ENCODE measurements around the gene ERRFI1. TPM values are rescaled to one million over a fixed set of nuclear protein-coding genes. Genes with fewer than 3 reads are reported as not detected.

ERRFI1 gene, protein sequence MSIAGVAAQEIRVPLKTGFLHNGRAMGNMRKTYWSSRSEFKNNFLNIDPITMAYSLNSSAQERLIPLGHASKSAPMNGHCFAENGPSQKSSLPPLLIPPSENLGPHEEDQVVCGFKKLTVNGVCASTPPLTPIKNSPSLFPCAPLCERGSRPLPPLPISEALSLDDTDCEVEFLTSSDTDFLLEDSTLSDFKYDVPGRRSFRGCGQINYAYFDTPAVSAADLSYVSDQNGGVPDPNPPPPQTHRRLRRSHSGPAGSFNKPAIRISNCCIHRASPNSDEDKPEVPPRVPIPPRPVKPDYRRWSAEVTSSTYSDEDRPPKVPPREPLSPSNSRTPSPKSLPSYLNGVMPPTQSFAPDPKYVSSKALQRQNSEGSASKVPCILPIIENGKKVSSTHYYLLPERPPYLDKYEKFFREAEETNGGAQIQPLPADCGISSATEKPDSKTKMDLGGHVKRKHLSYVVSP
- polyA plus RNA-seq (2013, experiment 1 of 2): 33.5 TPM
- polyA plus RNA-seq (2013, experiment 2 of 2): 32.9 TPM

DNA sequence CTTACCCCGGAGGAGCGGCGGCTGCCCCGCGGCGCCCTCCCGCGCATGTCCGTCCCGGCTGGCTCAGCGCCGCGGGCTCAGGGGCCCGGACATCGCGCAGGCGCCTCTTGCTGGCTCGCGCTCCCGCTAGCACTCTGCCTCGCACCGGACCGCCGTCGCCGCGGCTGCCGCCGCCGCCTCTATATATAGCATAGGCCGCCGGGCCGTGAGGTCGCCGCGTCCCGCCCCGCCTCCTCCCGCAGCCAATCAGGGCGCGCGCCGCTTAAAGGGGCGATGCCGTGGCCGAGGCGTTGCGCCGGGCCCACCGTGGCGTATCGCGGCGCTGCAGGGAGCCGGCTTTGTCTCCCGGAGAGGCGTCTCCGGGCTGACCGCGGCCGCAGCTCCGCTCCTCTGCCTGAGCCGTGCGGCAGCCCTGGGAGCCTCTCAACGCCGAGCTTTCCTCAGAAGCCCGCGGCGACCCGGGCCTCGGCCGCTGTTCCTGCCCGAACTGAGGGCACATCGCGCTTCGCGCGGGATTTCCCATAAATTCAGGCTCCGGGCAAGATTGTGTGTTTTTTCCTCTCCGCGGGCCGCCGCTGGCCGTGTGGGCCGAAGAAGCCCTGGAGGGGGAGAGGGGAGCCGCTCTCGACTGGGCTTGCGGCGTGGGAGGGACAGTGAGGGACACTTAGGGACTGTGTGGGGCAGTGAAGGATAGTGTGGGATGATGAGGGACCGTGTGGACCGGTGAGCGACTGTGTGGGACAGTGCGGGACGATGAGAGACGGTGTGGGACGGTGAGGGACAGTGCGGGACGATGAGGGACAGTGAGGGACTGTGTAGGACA lies at the start of gene ERRFI1:
Gene ERRFI1 (minus strand): TSS at position 157 of the 823 bp plus-strand sequence. CDS start 10,690 bp downstream, outside the sequence.
- Histone ChIP-seq H2BK120ac (ENCODE audit: low read depth, low read length) (no peak within 1 kb of the TSS), H3K9ac (ENCODE audit: low read depth, low read length, poor library complexity) (peak within 1 kb of the TSS; percentile 89), H3K4ac (ENCODE audit: low read length) (no peak within 1 kb of the TSS), H3K36me3 (replicated peaks in 1 of 2; ENCODE audit: control insufficient read depth in 2 of 2, insufficient read depth in 2 of 2, low read length in 2 of 2) (no peaks in the 10 kb centered on the region), H3K27me3 (ENCODE audit: control insufficient read depth in 3 of 3, insufficient read depth in 3 of 3, low read depth in 1 of 3, low read length in 3 of 3) (peaks cover 0 to 3% (median 0%) of the 10 kb centered on the region in 3 experiments), H3K4me3 (ENCODE audit: low read length in 2 of 2) (peak within 1 kb of the TSS; percentile 61 to 99), H3K18ac (ENCODE audit: low read length) (peak within 1 kb of the TSS; percentile 96), H4K8ac (ENCODE audit: low read depth, low read length) (no peak within 1 kb of the TSS), H2AFZ (ENCODE audit: low read length) (peak within 1 kb of the TSS; percentile 98), H2BK5ac (ENCODE audit: low read length) (peak within 1 kb of the TSS; percentile 7), H3K79me1 (ENCODE audit: low read depth, low read length) (no peaks in the 10 kb centered on the region), H3K9me3 (replicated peaks in 1 of 2; ENCODE audit: control insufficient read depth in 2 of 2, insufficient read depth in 1 of 2, low read depth in 1 of 2, low read length in 2 of 2) (no peaks in the 10 kb centered on the region), H3K23ac (ENCODE audit: low read depth, low read length, poor library complexity) (peak within 1 kb of the TSS; percentile 67), H3K14ac (ENCODE audit: low read length) (peak within 1 kb of the TSS; percentile 85), H4K91ac (ENCODE audit: low read depth, low read length, poor library complexity) (peak within 1 kb of the TSS; percentile 97), H3K4me2 (ENCODE audit: insufficient read depth, low read length, poor library complexity, severe bottlenecking) (peak within 1 kb of the TSS; percentile 73), H2BK12ac (ENCODE audit: low read length) (peak within 1 kb of the TSS; percentile 99), H3K4me1 (ENCODE audit: control insufficient read depth in 2 of 2, insufficient read depth in 1 of 2, low read depth in 1 of 2, low read length in 2 of 2) (peaks cover 19 to 22% of the 10 kb centered on the region in 2 donors), H3K27ac (replicated peaks; ENCODE audit: low read length) (peak within 1 kb of the TSS; percentile 39), H2AK5ac (ENCODE audit: low read depth, low read length) (peak within 1 kb of the TSS; percentile 58), H2BK15ac (ENCODE audit: low read length) (peak within 1 kb of the TSS; percentile 99)
- DNase-seq (ENCODE audit: low spot score): peak; percentile 96
- WGBS, 2 donors (ENCODE audit: extremely low coverage in 2 of 2, insufficient read length in 2 of 2, insufficient replicate concordance in 1 of 2): no CpG with 5 or more reads among the region's 98 CpGs

DNA sequence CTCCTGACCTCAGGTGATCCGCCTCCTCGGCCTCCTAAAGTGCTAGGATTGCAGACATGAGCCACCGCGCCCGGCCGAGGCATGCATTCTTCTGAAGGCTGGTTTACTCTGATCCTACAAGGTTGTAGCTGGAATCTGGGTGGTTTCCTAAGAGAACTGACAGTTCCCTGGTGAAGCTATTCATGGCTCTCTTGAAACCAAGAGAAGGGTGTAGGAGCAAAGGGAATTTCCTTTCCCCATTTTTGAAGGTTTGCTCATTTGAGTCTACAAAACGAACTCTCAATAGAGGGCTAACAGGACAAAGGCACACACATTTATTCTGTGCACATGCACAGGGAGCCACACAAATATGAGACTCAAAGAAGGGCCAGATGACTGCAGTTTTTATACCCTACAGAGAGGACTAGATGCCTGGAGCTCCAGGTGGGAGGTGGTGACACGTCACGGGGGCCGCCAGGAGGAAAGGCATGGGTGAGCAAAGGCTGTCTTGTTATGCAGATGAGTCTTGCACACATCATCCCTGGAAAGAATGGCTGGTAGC lies 49.5 kb upstream of the ERRFI1 start:
- no peak overlapping the region for H3K23ac ChIP-seq (ENCODE audit: low read depth, low read length, poor library complexity)
- H3K4ac ChIP-seq (ENCODE audit: low read length): no peak overlapping the region
- no peak overlapping the region for H2BK12ac ChIP-seq (ENCODE audit: low read length)
- no peak overlapping the region for H3K4me3 ChIP-seq (ENCODE audit: low read length in 2 of 2)
- no peak overlapping the region for H2AFZ ChIP-seq (ENCODE audit: low read length)
- H3K27me3 ChIP-seq (ENCODE audit: control insufficient read depth in 3 of 3, insufficient read depth in 3 of 3, low read depth in 1 of 3, low read length in 3 of 3): peaks cover 0 to 5% (median 0%) of the 10 kb centered on the region in 3 experiments
- H4K91ac ChIP-seq (ENCODE audit: low read depth, low read length, poor library complexity): no peak overlapping the region
- no peak overlapping the region for H3K4me2 ChIP-seq (ENCODE audit: insufficient read depth, low read length, poor library complexity, severe bottlenecking)
- no peaks in the 10 kb centered on the region for H3K79me1 ChIP-seq (ENCODE audit: low read depth, low read length)
- H2BK120ac ChIP-seq (ENCODE audit: low read depth, low read length): no peak overlapping the region
- no peak overlapping the region for H2BK15ac ChIP-seq (ENCODE audit: low read length)
- DNase-seq (ENCODE audit: low spot score): no peak
- H3K9ac ChIP-seq (ENCODE audit: low read depth, low read length, poor library complexity): no peak overlapping the region
- peaks cover 2 to 13% of the 10 kb centered on the region in 2 donors for H3K4me1 ChIP-seq (ENCODE audit: control insufficient read depth in 2 of 2, insufficient read depth in 1 of 2, low read depth in 1 of 2, low read length in 2 of 2)
- H3K36me3 ChIP-seq (replicated peaks in 1 of 2; ENCODE audit: control insufficient read depth in 2 of 2, insufficient read depth in 2 of 2, low read length in 2 of 2): no peaks in the 10 kb centered on the region
- no peak overlapping the region for H2AK5ac ChIP-seq (ENCODE audit: low read depth, low read length)
- no peaks in the 10 kb centered on the region for H3K9me3 ChIP-seq (replicated peaks in 1 of 2; ENCODE audit: control insufficient read depth in 2 of 2, insufficient read depth in 1 of 2, low read depth in 1 of 2, low read length in 2 of 2)
- no peak overlapping the region for H3K18ac ChIP-seq (ENCODE audit: low read length)
- H3K27ac ChIP-seq (replicated peaks; ENCODE audit: low read length): no peak overlapping the region
- H4K8ac ChIP-seq (ENCODE audit: low read depth, low read length): no peak overlapping the region
- WGBS, 2 donors (ENCODE audit: extremely low coverage in 2 of 2, insufficient read length in 2 of 2, insufficient replicate concordance in 1 of 2): no CpG with 5 or more reads among the region's 10 CpGs
- no peak overlapping the region for H3K14ac ChIP-seq (ENCODE audit: low read length)
- H2BK5ac ChIP-seq (ENCODE audit: low read length): no peak overlapping the region

DNA sequence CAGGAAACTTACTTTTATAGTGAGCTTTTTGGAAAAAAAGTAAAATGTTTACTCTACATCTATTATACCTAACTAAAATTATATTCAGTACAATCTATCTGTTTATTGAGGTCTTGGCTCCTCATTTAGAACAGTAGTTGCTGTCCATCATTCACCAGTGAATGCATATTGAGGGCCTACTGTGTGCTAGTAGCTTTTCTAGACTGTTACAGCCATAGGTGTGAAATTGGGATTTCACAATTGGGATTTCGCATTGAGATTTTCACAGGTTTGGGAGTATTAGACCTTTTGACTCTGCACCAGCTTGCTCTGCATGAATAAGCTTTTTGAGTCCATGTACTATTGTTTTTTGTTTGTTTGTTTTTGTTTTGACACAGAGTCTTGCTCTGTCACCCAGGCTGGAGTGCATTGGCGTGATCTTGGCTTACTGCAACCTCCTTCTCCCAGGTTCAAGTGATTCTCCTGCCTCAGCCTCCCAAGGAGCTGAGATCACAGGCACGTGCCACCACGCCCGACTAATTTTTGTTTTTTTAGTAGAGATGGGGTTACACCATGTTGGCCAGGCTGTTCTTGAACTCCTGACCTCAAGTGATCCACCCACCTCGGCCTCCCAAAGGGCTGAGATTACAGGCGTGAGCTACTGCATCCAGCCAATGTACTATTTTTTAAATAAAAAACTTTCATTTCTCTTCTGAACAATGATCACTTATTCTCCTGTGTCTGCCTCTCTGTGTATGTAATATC lies 47.2 kb upstream of the ERRFI1 start:
- H3K27ac ChIP-seq (replicated peaks; ENCODE audit: low read length): no peak overlapping the region
- WGBS, 2 donors (ENCODE audit: extremely low coverage in 2 of 2, insufficient read length in 2 of 2, insufficient replicate concordance in 1 of 2): no CpG with 5 or more reads among the region's 7 CpGs
- H3K14ac ChIP-seq (ENCODE audit: low read length): no peak overlapping the region
- H3K4me3 ChIP-seq (ENCODE audit: low read length in 2 of 2): no peak overlapping the region
- H2AFZ ChIP-seq (ENCODE audit: low read length): no peak overlapping the region
- H2BK15ac ChIP-seq (ENCODE audit: low read length): no peak overlapping the region
- no peak overlapping the region for H2BK120ac ChIP-seq (ENCODE audit: low read depth, low read length)
- H3K18ac ChIP-seq (ENCODE audit: low read length): no peak overlapping the region
- H4K91ac ChIP-seq (ENCODE audit: low read depth, low read length, poor library complexity): no peak overlapping the region
- H3K4me2 ChIP-seq (ENCODE audit: insufficient read depth, low read length, poor library complexity, severe bottlenecking): no peak overlapping the region
- peaks cover 0 to 2% of the 10 kb centered on the region in 2 donors for H3K9me3 ChIP-seq (replicated peaks in 1 of 2; ENCODE audit: control insufficient read depth in 2 of 2, insufficient read depth in 1 of 2, low read depth in 1 of 2, low read length in 2 of 2)
- no peak overlapping the region for H3K4ac ChIP-seq (ENCODE audit: low read length)
- no peak for DNase-seq (ENCODE audit: low spot score)
- peaks cover 0 to 3% (median 0%) of the 10 kb centered on the region in 3 experiments for H3K27me3 ChIP-seq (ENCODE audit: control insufficient read depth in 3 of 3, insufficient read depth in 3 of 3, low read depth in 1 of 3, low read length in 3 of 3)
- H2AK5ac ChIP-seq (ENCODE audit: low read depth, low read length): no peak overlapping the region
- no peak overlapping the region for H4K8ac ChIP-seq (ENCODE audit: low read depth, low read length)
- peaks cover 1% of the 10 kb centered on the region for H3K79me1 ChIP-seq (ENCODE audit: low read depth, low read length)
- no peak overlapping the region for H2BK5ac ChIP-seq (ENCODE audit: low read length)
- H3K23ac ChIP-seq (ENCODE audit: low read depth, low read length, poor library complexity): no peak overlapping the region
- H3K4me1 ChIP-seq (ENCODE audit: control insufficient read depth in 2 of 2, insufficient read depth in 1 of 2, low read depth in 1 of 2, low read length in 2 of 2): peaks cover 2 to 9% of the 10 kb centered on the region in 2 donors
- H2BK12ac ChIP-seq (ENCODE audit: low read length): no peak overlapping the region
- no peaks in the 10 kb centered on the region for H3K36me3 ChIP-seq (replicated peaks in 1 of 2; ENCODE audit: control insufficient read depth in 2 of 2, insufficient read depth in 2 of 2, low read length in 2 of 2)
- H3K9ac ChIP-seq (ENCODE audit: low read depth, low read length, poor library complexity): no peak overlapping the region
